ENCODE measurements around the gene PCYT2.

PCYT2 gene

DNA sequence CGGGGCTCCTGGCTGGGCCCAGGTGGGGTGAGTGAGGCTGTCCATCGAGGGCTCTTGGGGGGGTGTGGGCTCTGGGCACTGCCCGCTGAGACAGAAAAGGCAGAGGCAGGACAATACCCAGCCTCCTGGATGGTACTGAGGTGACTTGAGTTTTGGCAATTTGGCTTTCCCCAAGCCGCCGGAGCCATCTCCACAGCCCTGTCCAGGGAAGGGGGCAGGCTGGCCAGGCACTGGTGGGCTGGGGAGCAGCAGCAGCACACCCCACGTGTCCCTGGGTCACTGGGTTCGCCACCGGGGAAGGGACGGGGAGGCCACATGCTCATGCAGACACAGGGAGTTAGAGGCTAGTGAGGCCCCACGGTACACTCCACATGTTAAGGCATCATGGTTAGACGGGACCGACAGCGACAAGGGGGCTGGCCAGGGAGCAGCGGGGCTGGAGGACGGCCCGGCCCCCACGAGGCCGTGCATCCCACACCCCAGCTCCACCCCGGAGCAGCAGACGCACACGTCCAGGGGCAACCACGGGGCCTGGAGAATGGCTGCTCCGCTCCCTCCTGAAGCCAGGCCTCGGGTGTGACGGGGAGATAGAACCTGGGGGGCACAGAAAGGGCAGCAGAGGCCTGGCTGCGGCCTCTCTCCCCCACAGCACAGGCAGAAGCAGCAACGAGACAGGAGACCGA is 43.1 kb downstream of the PCYT2 start:
- H3K27ac ChIP-seq = peak overlapping the region; percentile 100

DNA sequence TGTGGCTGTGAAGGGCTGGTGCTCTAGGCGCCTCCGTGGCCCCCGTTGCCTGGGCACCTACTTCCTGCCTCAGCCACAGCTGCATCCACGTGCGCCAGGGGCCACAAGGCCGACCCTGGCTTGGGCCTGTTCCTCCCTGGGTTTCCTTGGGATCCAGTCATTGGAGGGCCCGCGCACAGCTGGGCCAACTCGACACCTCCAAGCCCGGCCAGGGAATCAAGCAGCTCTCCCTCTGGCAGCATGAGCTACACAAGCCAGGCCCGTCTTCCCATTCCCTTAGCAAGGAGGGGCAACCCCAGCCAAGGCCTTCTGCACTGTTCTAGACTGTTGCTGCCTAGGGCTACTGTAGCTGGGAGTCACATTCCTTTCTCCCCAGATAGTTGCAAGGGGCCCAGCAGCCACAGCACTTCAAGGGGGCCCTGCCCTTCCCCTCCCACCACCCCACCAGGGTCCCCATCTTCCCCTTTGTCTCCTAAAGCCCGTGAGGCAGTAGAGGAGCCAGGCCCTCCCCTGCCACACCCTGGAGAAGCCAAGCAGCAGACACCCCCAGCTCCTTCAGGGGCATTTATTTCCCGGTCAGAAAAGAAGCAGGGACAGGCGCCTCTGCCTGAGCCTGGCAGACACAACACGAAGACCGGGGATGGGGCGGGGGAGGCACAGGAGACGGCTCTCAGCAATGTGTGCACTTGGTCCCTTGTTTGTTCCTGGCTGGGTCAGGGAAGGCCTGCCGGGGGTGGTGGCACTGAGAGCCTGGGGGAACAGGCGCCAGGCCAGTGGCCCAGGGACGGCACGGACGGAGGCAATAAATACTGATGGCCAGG is 43.8 kb downstream of the PCYT2 start:
- H3K27ac ChIP-seq = peak overlapping the region; percentile 100
- TF ChIP-seq, protein P1, sequence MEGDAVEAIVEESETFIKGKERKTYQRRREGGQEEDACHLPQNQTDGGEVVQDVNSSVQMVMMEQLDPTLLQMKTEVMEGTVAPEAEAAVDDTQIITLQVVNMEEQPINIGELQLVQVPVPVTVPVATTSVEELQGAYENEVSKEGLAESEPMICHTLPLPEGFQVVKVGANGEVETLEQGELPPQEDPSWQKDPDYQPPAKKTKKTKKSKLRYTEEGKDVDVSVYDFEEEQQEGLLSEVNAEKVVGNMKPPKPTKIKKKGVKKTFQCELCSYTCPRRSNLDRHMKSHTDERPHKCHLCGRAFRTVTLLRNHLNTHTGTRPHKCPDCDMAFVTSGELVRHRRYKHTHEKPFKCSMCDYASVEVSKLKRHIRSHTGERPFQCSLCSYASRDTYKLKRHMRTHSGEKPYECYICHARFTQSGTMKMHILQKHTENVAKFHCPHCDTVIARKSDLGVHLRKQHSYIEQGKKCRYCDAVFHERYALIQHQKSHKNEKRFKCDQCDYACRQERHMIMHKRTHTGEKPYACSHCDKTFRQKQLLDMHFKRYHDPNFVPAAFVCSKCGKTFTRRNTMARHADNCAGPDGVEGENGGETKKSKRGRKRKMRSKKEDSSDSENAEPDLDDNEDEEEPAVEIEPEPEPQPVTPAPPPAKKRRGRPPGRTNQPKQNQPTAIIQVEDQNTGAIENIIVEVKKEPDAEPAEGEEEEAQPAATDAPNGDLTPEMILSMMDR (conservative IDR thresholded peaks at IDR 0.05) = no peak

More for the DNA sequence above, 43.1 kb downstream of the PCYT2 start:
- TF ChIP-seq, protein P1 (conservative IDR thresholded peaks at IDR 0.05) = no peak

DNA sequence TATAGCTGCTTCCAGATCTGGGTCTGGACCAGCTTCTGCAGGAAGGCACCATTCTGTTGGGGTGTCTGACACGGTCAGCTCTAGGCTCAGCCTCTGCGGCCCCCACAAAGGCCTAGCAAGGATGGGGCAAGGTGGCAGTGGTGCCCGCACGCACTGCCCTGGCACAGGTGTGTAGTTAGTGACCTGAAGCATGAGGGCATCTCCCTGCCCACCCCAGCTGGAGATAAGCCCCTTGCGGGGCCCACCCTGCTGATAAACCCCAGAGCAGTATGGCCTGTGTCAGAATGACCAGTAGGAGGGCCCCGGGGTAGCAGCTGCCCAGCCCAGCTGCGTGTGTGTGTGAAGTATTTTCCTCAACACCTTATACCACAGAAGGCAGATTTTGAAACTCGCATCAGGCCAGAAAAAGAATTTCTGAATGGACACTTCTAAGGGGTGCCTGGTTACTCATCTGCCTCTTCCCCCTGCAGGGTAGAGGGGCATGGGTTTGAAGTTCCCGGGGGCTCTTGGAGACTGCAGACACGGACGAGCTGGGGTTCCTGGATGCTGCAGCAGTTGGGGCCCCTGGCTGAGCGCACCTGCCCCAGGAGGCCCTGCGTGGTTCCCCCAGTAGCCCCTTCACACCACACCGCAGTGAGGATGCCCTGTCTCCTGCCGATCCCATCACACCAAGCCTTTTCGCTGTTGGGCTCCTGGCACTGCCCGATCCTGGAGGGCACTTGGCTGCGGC is 44.6 kb downstream of the PCYT2 start:
- TF ChIP-seq, protein P1 (conservative IDR thresholded peaks at IDR 0.05) = no peak
- peak overlapping the region; percentile 100 for H3K27ac ChIP-seq

DNA sequence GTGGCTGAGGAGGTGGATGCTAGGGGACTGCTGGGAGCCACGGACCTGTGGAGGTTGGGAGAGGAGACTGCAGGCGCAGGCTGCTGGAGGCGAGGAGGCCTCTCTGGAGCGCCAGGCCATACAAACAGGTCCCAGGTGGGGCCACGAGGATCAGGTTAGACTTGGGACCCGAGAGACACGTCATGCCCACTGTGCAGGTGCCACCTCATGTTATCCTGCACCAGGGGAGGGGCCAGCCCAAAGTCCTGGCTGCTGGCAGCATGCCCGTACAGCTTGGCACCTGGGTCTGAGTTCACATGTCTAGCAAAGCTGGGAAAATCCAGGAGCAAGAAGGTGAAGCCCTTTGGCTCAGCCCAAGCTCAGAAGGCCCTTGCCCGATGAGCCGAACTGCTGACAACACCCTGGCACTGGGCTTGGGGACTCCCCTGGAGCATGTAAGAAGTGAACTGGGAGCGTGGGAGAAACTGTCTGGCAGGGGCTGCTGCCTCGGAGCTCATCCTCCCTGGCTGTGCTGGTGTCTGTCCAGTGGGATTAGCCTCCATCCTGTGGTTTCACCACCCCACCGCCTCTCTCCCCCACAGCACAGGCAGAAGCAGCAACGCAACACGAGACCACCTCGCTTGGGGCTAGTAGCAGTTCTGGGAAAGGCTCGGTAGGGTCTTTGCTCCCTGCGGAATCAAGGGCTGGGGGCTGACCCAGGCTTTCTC is 45.3 kb downstream of the PCYT2 start:
- TF ChIP-seq, protein P1 (conservative IDR thresholded peaks at IDR 0.05) = no peak
- H3K27ac ChIP-seq = peak overlapping the region; percentile 100

DNA sequence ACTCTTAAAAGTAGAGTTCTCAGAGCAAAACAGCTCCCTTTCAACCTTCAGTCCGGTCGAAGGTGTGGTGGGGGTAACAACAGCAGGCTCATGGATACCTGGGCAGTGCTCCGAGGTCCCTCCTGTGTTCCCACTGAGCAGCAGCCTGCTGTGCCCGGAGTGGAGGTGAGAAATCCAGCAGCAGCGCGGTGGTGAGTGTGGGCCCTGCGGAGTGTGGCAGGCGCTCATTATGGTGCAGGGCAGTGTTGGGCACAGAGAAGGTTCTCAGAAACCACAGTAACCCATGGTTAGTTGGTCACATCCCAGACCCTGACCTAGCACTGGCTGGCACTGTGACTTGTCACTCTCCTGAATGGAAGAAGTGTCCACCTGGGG is 45.9 kb downstream of the PCYT2 start:
- peak overlapping the region; percentile 100 for H3K27ac ChIP-seq
- TF ChIP-seq, protein P1 (conservative IDR thresholded peaks at IDR 0.05) = no peak

DNA sequence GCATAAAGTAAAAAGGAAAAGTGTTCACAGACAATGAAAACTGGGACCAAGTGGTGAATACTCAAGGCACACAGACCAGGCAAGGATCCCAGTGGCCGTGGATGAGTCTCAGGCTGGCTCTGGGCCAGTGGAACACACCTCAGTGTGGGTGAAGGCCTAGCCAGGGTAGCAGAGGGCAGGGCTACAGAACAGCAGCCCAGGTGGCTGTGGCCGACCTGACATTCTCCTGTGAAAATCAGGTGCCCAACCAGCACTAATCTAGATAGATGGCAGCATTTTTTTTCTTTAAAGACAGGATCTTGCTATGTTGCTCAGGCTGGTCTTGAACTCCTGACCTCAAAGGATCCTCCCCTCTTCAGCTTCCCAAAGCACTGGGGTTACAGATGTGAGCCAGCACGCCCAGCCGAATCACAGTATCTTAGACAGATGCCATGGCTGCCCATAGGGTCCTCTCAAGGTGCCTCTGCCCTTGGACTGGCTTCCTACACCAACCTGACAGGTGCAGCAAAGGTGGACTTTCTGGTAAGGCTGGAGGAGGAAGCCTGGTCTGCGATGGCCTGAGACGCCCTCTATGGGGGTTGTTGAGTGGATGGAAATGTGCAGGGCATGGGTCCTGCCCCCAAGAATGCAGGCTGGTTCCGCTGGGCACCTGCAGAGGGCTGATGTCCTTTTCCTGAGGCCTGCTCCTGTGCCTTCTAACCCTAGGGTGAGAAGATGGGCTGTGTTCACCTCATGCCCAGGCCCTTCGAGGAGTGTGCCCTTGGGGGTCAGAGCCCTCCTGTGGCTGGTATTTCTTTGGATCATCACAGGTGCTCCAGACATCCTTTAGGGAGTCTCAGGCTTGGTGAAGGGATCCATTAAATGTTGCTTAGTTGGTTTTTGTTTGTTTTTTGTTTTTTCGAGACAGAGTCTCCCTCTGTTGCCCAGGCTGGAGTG is 47.1 kb downstream of the PCYT2 start:
- TF ChIP-seq, protein P1 (conservative IDR thresholded peaks at IDR 0.05) = no peak
- H3K27ac ChIP-seq = peak overlapping the region; percentile 100

Measured in VCaP (cell line).